HepG2 (cell line): ENCODE results near the gene SASH1. TPM values are rescaled to one million over a fixed set of nuclear protein-coding genes. Genes with fewer than 3 reads are reported as not detected.

Source experiments
- ATAC-seq: fragments of 200-7000 bp; cut with Tn5 transposase; 3 replicates; pipeline ENCODE4 v1.9.1; 2020; ENCODE audit warnings: mild to moderate bottlenecking, moderate library complexity
- BruUV-seq: library from RNA; stranded (reverse); fragments of 400-500 nt; replicated peaks from 2 replicates; lab custom pipeline; 2021; lab: Mats Ljungman, UMichigan
- CTCF ChIA-PET: fragments of 300-600 bp; formaldehyde crosslinking; extraction: SDS; loops from one replicate; lab custom pipeline; 2021; ENCODE audit warnings: low total read pairs, inconsistent platforms, low intra/inter-chr PET ratio; lab: Yijun Ruan, JAX
- POLR2A ChIA-PET: fragments of 350-600 bp; sonication (Branson Sonifier 250); formaldehyde crosslinking; loops from one replicate; lab custom pipeline; 2020; ENCODE audit warnings: antibody characterized with exemption, inconsistent platforms; lab: Yijun Ruan, JAX
- DNase-seq: peaks from one replicate; pipeline ENCODE4 v3.0.0-alpha.2; 2015; ENCODE audit warnings: low spot score
- FAIRE-seq: peaks from 3 replicates; lab custom pipeline; 2011; peaks lifted over from hg19 to GRCh38; lab: Jason Lieb, UNC
- H2AFZ ChIP-seq: one replicate; pipeline ENCODE4 v1.6.1; 2011; ENCODE audit warnings: low read length, inconsistent platforms
- H3K27ac ChIP-seq: fragments of 300-600 bp; 3 replicates; pipeline ENCODE4 v1.8.0; 2011; ENCODE audit warnings: mixed run types, mild to moderate bottlenecking, mixed read lengths, low read length, inconsistent platforms; ENCODE audit not compliant: insufficient read depth; ENCODE audit errors: extremely low read length
- H3K27me3 ChIP-seq, 2 experiments: fragments of 200-600 bp in 1 of 2; 2 replicates in 1 of 2; 3 replicates in 1 of 2; pipeline versions ENCODE4 v1.6.0 to v1.8.0; 2011; ENCODE audit warnings: low read length in 2 of 2, mild to moderate bottlenecking in 2 of 2, moderate library complexity in 2 of 2, inconsistent platforms in 1 of 2; ENCODE audit not compliant: insufficient read depth in 2 of 2, control insufficient read depth in 1 of 2
- H3K36me3 ChIP-seq, 2 experiments: fragments of 200-600 bp in 1 of 2; replicated peaks in 1 of 2; 2 replicates in 1 of 2; 3 replicates in 1 of 2; pipeline versions ENCODE4 v1.5.1 to v1.8.0; 2011; ENCODE audit warnings: low read length in 2 of 2, inconsistent platforms in 1 of 2; ENCODE audit not compliant: insufficient read depth in 2 of 2, control insufficient read depth in 1 of 2
- H3K4me1 ChIP-seq: 2 replicates; pipeline ENCODE4 v1.5.1; 2012; ENCODE audit warnings: low read length, inconsistent platforms; ENCODE audit not compliant: insufficient read depth
- H3K4me2 ChIP-seq: 2 replicates; pipeline ENCODE4 v1.6.0; 2011; ENCODE audit warnings: low read depth, low read length, inconsistent platforms
- H3K4me3 ChIP-seq, 3 experiments: fragments of 200-600 bp in 1 of 3; sonication (generic), shearing (Covaris generic) in 1 of 3; replicated peaks in 1 of 3; 2 replicates each; pipeline ENCODE4 v1.5.1; 2011 to 2016; ENCODE audit warnings: low read length in 3 of 3, inconsistent platforms in 2 of 3, low read depth in 2 of 3, mild to moderate bottlenecking in 2 of 3, control low read depth in 1 of 3, mixed read lengths in 1 of 3; ENCODE audit not compliant: insufficient read depth in 1 of 3
- H3K79me2 ChIP-seq: one replicate; pipeline ENCODE4 v1.6.1; 2011; ENCODE audit warnings: low read length, inconsistent platforms; ENCODE audit not compliant: insufficient read depth
- H3K9ac ChIP-seq: 2 replicates; pipeline ENCODE4 v1.6.0; 2011; ENCODE audit warnings: mild to moderate bottlenecking, low read depth, low read length, inconsistent platforms; ENCODE audit not compliant: insufficient read depth
- H3K9me3 ChIP-seq: 2 replicates; pipeline ENCODE4 v1.5.1; 2012; ENCODE audit warnings: mild to moderate bottlenecking, low read length
- H4K20me1 ChIP-seq: 2 replicates; pipeline ENCODE4 v1.6.0; 2011; ENCODE audit warnings: inconsistent platforms, mild to moderate bottlenecking, low read length, moderate library complexity; ENCODE audit not compliant: insufficient read depth
- HHEX ChIP-seq: IDR thresholded peaks from 2 replicates; pipeline ENCODE4 v1.6.1; 2016; ENCODE audit warnings: control low read depth
- MAFG ChIP-seq: sonication (generic); formaldehyde crosslinking; IDR thresholded peaks from 2 replicates; pipeline ENCODE4 v1.5.1; 2020; ENCODE audit warnings: mild to moderate bottlenecking, missing genetic modification reagents
- MZF1 ChIP-seq: sonication (generic); formaldehyde crosslinking; IDR thresholded peaks from 2 replicates; pipeline ENCODE4 v1.8.1; 2023; ENCODE audit warnings: mild to moderate bottlenecking, missing genetic modification reagents, borderline replicate concordance
- TCF7 ChIP-seq: sonication (generic); IDR thresholded peaks from 2 replicates; pipeline ENCODE4 v1.6.1; 2016; ENCODE audit warnings: antibody characterized with exemption, low read depth
- ZBTB8A ChIP-seq: sonication (generic); formaldehyde crosslinking; IDR thresholded peaks from 2 replicates; pipeline ENCODE4 v1.4.0; 2020; ENCODE audit warnings: mild to moderate bottlenecking, low read depth, missing genetic modification reagents, borderline replicate concordance
- ZFAT ChIP-seq: sonication (generic); formaldehyde crosslinking; conservative IDR thresholded peaks from 2 replicates; pipeline ENCODE4 v1.8.1; 2023; ENCODE audit warnings: missing genetic modification reagents, inconsistent platforms
- ZFP37 ChIP-seq: sonication (generic); formaldehyde crosslinking; IDR thresholded peaks from 2 replicates; pipeline ENCODE4 v1.4.0; 2020; ENCODE audit warnings: missing genetic modification reagents, borderline replicate concordance
- ZFP62 ChIP-seq: sonication (generic); formaldehyde crosslinking; IDR thresholded peaks from 2 replicates; pipeline ENCODE4 v1.4.0; 2020; ENCODE audit warnings: missing genetic modification reagents
- ZMYM3 ChIP-seq: sonication (generic); formaldehyde crosslinking; IDR thresholded peaks from 2 replicates; pipeline ENCODE4 v1.5.1; 2020; ENCODE audit warnings: mild to moderate bottlenecking, missing genetic modification reagents
- ZNF772 ChIP-seq: sonication (generic); formaldehyde crosslinking; IDR thresholded peaks from 2 replicates; pipeline ENCODE4 v1.5.0; 2020; ENCODE audit warnings: mild to moderate bottlenecking, missing genetic modification reagents
- WGBS: methylation state at CpG from one replicate; pipeline ENCODE4 v1.1.6; 2017; ENCODE audit warnings: low lambda C conversion rate; 5-methylcytosine and 5-hydroxymethylcytosine counted together
- in situ Hi-C: cut with HindIII; loops from 2 replicates; pipeline ENCODE4 v1.10.0; 2017; ENCODE audit warnings: low pct_unique_long_range_greater_than_20kb; ENCODE audit not compliant: extremely low pct_ligation_motif_present
- intact Hi-C: fragments of 100-400 bp; cut with micrococcal nuclease; formaldehyde crosslinking; loops from one replicate; pipeline ENCODE4 v1.10.0; 2022; ENCODE audit not compliant: unreplicated experiment
- polyA plus RNA-seq, 8 experiments: library from polyadenylated mRNA; depleted of rRNA in 3 of 8; stranded (reverse) in 7 of 8; unstranded in 1 of 8; fragments of >200 nt; fragmentation: Illumina TruSeq in 4 of 8; extraction: Trizol in 4 of 8; gene quantifications; 2 replicates each; pipeline versions ENCODE4 v1.2.1 to v1.2.3, GENCODE V29; 2011 to 2016; ENCODE audit warnings: low read depth in 4 of 8, missing spikeins in 1 of 8, mixed read lengths in 1 of 8; ENCODE audit not compliant: insufficient read depth in 1 of 8
- total RNA-seq, 5 experiments: library from RNA; depleted of rRNA; stranded (reverse); fragments of >200 nt; fragmentation: Illumina TruSeq; extraction: Trizol; gene quantifications; 2 replicates each; pipeline ENCODE4 v1.2.3, GENCODE V29; 2016; ENCODE audit warnings: low read depth in 1 of 5
- TF ChIP-seq, protein P1 (sequence below): sonication (generic); formaldehyde crosslinking; IDR thresholded peaks from 2 replicates; pipeline ENCODE4 v1.8.0; 2022; ENCODE audit warnings: missing genetic modification reagents, low read depth, mild to moderate bottlenecking, borderline replicate concordance

SASH1 gene
- total and polyA plus RNA-seq, 2 of the 13 experiments (the other 11 are each of a cell fraction or from before 2014, with no cell fraction given): 7.5 to 8.2 TPM

DNA sequence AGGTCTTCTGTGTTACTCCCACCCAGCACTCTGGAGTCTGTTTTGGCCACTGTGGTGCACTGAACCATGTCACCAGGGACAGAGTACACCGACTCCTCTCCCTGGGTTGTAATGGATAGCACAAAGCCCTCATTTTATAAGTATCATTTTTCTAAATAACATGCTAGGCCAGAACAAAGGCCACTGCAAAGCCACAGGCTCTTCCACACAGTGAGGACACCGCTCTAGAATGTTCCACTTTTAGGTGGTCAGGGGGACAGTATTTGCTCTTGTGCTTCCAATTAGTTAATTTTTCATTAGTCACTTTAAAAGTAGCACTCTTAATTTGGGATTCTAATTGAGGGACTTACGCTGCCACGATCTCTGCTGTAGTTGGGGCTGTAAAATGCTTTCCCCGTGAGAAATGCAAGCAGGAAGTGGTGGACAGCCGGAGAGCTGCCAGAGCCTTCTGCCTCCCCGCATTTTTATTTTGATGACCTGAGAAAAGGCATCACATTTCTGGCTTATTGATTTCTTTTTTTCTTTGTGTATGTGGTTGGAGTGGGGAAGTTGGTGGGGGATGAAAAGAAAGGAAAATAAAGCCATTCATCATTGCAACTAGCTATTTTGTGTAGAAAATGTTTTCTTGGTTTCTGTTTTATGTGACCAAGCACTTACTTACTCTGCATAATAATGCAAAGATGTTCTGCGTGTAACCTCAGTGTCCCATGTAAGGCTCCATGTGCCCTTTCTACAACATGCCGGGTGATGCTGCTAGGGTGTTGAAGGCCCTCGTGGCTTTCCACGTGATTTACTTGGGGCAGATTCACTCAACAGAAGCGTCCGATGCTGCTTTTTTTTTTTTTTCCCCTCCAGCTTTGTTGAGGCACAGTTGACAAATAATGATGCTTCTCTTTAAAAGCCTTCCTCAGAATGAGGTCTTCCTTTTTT lies 195.9 kb downstream of the SASH1 start:
- intact Hi-C loops: no loop called here
- no peak overlapping the region for H3K4me3 ChIP-seq
- no peak for FAIRE-seq
- in situ Hi-C loops: no loop called here
- no peaks in the 10 kb centered on the region; the same call in 1 of the 2 replicates for H3K4me1 ChIP-seq
- no peaks in the 10 kb centered on the region for H3K9me3 ChIP-seq
- peaks cover 26 to 70% of the 10 kb centered on the region in 2 experiments for H3K36me3 ChIP-seq
- no peak overlapping the region for H3K4me2 ChIP-seq
- no peak overlapping the region for H3K9ac ChIP-seq
- H3K27me3 ChIP-seq: no peaks in the 10 kb centered on the region
- no peak for TF ChIP-seq MAFG
- TF ChIP-seq, protein P1, sequence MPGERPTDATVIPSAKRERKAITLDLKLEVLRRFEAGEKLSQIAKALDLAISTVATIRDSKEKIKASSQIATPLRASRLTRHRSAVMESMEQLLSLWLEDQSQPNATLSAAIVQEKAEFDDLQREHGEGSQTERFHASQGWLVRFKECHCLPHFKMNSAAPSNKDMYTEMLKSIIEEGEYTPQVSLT: no peak
- TF ChIP-seq ZMYM3 (CRISPR knock-in tag): no peak
- no peak for TF ChIP-seq ZNF772
- no peak for TF ChIP-seq ZFP37
- TF ChIP-seq ZFAT: no peak
- TF ChIP-seq ZFP62 (CRISPR knock-in tag): no peak
- TF ChIP-seq HHEX: no peak
- no peak for TF ChIP-seq TCF7
- no peak for TF ChIP-seq ZBTB8A (CRISPR knock-in tag)
- TF ChIP-seq MZF1 (CRISPR knock-in tag): no peak
- TF ChIP-seq, all 625 proteins: peak for 0
- Histone ChIP-seq H3K27ac (no peak overlapping the region), H3K79me2 (no peaks in the 10 kb centered on the region), H4K20me1 (no peaks in the 10 kb centered on the region), H2AFZ (no peak overlapping the region)
- ATAC-seq (peak; percentile 49; the same call in 2 of the 3 replicates), DNase-seq (no peak)
- ChIA-PET POLR2A (no interaction called here), CTCF (no interaction called here)
- BruUV-seq: no TSS peak
- 99% methylated on average over 13 of the region's 13 CpGs for WGBS
